ENCODE measurements around the gene KPNB1. TPM values are rescaled to one million over a fixed set of nuclear protein-coding genes. Genes with fewer than 3 reads are reported as not detected.

KPNB1 gene
- total RNA-seq, 1 experiment from 2014 or later: 742 TPM

GRCh38 chr17:47693731-47694580 is 44.2 kb downstream of the KPNB1 start, which contains the start of gene TBKBP1:
Gene TBKBP1, plus strand, starts transcription at chr17:47694161. Its CDS starts 1,952 bp downstream, at chr17:47696113.
- Mint-ChIP-seq H3K36me3 (ENCODE audit: insufficient read depth in 1 of 3, low read depth in 3 of 3) (peaks cover 0 to 23% (median 8%) of the 10 kb centered on the region in 3 experiments; a peak in 6 of 7 replicates), H3K27me3 (ENCODE audit: low read depth) (peaks cover 2% of the 10 kb centered on the region; the same call in 1 of the 2 replicates), H3K4me3 (peak within 1 kb of the TSS; percentile 79 to 97), H3K4me1 (peaks cover 28 to 42% of the 10 kb centered on the region in 2 experiments), H3K9me3 (no peaks in the 10 kb centered on the region; a peak in 1 of 5 replicates), H3K27ac (peak within 1 kb of the TSS; percentile 57 to 93 (median 74); a peak in 6 of 7 replicates)
- Histone ChIP-seq H3K14ac (ENCODE audit: insufficient read depth, low read length) (no peak within 1 kb of the TSS), H3K79me2 (ENCODE audit: insufficient read depth, low read length) (no peaks in the 10 kb centered on the region), H3K9me3 (ENCODE audit: control insufficient read depth, low read depth, low read length) (no peaks in the 10 kb centered on the region), H4K5ac (ENCODE audit: insufficient read length, low read depth, low read length) (no peak within 1 kb of the TSS), H4K8ac (replicated peaks; ENCODE audit: insufficient read length, low read depth, low read length) (no peak within 1 kb of the TSS), H2BK12ac (ENCODE audit: insufficient read length, low read depth, low read length) (no peak within 1 kb of the TSS), H3K18ac (ENCODE audit: insufficient read length, low read depth, low read length) (no peak within 1 kb of the TSS), H3K4me1 (ENCODE audit: insufficient read depth, low read length) (peaks cover 14% of the 10 kb centered on the region; the same call in 1 of the 2 replicates), H3K56ac (ENCODE audit: insufficient read length, low read depth, low read length) (no peak within 1 kb of the TSS), H3K27ac (ENCODE audit: insufficient read length, low read depth, low read length) (no peak within 1 kb of the TSS), H4K20me1 (ENCODE audit: control insufficient read depth, insufficient read depth, insufficient read length) (no peaks in the 10 kb centered on the region), H3K4ac (ENCODE audit: low read depth, low read length) (no peak within 1 kb of the TSS), H3K79me1 (ENCODE audit: insufficient read depth, low read depth, low read length, poor library complexity, severe bottlenecking) (no peaks in the 10 kb centered on the region), H2BK15ac (ENCODE audit: low read depth, low read length) (no peak within 1 kb of the TSS), H2BK20ac (ENCODE audit: low read depth, low read length, poor library complexity, severe bottlenecking) (no peak within 1 kb of the TSS), H2BK120ac (ENCODE audit: low read depth, low read length, poor library complexity, severe bottlenecking) (no peak within 1 kb of the TSS), H3K23me2 (ENCODE audit: insufficient read length, low read depth, low read length, poor library complexity, severe bottlenecking) (peaks cover 14% of the 10 kb centered on the region), H3K27me3 (ENCODE audit: insufficient read depth, low read length) (no peaks in the 10 kb centered on the region), H2BK5ac (ENCODE audit: insufficient read length, low read length) (no peak within 1 kb of the TSS), H2AK5ac (ENCODE audit: insufficient read length, low read length) (no peak within 1 kb of the TSS), H3T11ph (ENCODE audit: low read length) (no peak within 1 kb of the TSS), H2AFZ (ENCODE audit: low read length) (no peak within 1 kb of the TSS), H3K4me2 (ENCODE audit: insufficient read depth, insufficient read length, low read length) (peak within 1 kb of the TSS; percentile 66), H3K23ac (ENCODE audit: insufficient read length, low read depth, low read length) (no peak within 1 kb of the TSS), H4K91ac (ENCODE audit: insufficient read length, low read depth, low read length) (no peak within 1 kb of the TSS), H3K9ac (ENCODE audit: extremely low read depth, insufficient read length, low read length) (no peak within 1 kb of the TSS)
- no CpG with 5 or more reads among the region's 87 CpGs for WGBS (ENCODE audit: extremely low coverage, insufficient read length, low lambda C conversion rate)
- peak; percentile 90 for DNase-seq
- TF ChIP-seq CTCF (conservative IDR thresholded peaks at IDR 0.05): no peak
